Stimulated activated CD4-positive, alpha-beta T cell treated with anti-CD3 and anti-CD28 coated beads, Interleukin-2, amount 100 ng/mL, for 24 hours (primary cell): Measurements from ENCODE around the gene FASTKD2.

Experiments used
- DNase-seq, 2 donors: peaks; one replicate each; pipeline ENCODE4 v3.0.0-alpha.2; 2020

The FASTKD2 gene

GRCh38 chr2:206840999-206841398 is 75.6 kb downstream of the FASTKD2 start:
- DNase-seq, result no peak
